Measurements from ENCODE around the gene ERC1. TPM values are rescaled to one million over a fixed set of nuclear protein-coding genes. Genes with fewer than 3 reads are reported as not detected.
"Not testable (repeated sequence)": the region's sequence is repeated elsewhere in the genome, so short reads cannot be mapped to it uniquely, and the experiment has no call there.

Gene ERC1
- total RNA-seq, 1 donor from 2014 or later: 83.5 TPM

DNA sequence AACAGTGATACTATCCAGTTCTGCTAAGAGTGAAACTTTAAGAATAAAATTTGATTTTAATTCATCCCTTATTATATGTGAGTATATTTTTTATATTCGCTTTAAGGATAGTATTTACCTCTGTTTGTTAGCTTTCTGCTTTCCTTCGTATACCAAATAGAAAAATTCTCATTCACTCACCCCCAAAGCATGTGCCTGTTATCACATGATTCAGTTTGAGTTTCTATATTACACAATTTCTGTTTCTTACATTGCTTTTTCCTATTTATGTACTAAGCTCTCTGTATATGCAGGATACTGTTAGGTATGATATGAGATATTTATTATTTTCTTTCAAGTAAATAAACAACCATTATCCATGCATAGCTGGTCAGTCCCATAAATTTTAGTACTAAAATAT is 328.2 kb downstream of the ERC1 start:
- DNase-seq (ENCODE audit: low spot score) (no peak), ATAC-seq (peak; percentile 42)
- intact Hi-C loops (cut with DNase I): no loop called here

GRCh38 chr12:1320021-1320420 is 329.0 kb downstream of the ERC1 start:
- intact Hi-C loops (cut with DNase I): no loop called here
- DNase-seq (ENCODE audit: low spot score) (no peak), ATAC-seq (no peak)

DNA sequence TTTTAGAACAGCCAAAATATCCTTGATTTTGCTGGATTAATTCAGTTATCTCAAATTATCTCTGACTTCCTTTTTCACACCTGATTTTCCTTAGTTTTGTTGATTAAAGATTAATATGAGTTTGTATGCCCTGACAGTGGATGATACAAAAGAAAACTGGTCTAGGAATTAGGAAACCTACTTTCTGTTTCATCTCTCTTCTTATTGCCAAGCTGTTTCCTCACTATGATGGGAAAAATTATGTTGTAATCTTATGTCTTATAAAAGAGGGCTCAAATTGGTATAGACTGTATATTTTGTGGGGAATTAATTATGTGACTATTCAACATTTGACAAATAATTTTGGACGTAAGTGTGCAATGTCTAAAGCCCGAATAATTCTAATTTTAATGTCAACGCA is 331.8 kb downstream of the ERC1 start:
- intact Hi-C loops (cut with DNase I): no loop called here
- DNase-seq (ENCODE audit: low spot score): no peak
- ATAC-seq: no peak

DNA sequence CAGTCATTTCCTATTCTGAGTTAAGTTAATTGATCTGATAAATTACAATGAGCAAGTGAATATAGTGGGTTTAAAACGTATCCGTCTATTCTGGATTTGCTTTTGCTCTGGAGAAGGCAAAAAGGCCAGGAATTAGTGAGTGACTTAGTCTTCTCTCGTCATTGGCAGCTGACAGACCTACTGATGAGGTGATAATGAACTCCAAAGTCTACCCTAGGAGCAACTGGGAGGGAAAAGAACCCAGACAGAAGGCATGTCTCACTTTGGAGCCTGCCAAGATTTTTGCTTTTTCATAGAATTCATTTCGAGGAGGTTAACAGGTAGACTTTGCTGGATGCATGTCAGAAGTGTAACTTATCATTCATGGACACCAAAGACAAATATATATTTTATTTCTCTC is 333.1 kb downstream of the ERC1 start:
- ATAC-seq: no peak
- no peak for DNase-seq (ENCODE audit: low spot score)
- intact Hi-C loops (cut with DNase I): no loop called here

GRCh38 chr12:1324910-1325309 is 333.9 kb downstream of the ERC1 start:
- intact Hi-C loops (cut with DNase I): no loop called here
- no peak for ATAC-seq
- DNase-seq (ENCODE audit: low spot score): no peak

DNA sequence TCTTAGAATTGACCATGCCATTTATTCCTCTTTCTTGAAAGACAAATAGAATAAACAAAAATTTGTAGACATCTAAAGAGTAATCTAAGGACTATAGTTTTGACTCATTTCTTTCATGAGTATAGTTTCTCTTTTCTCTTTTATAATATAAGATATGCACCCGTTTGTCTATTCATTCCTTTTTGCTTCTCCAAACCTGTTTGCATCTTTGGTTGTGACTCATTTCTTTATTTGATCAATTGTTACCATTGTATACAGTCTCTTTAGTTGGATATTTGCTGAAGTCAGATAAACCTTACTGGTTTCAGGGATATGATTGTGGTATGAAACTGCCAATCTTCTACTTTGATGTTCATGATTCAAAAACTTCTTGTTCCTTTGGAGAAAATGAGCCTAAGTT is 334.6 kb downstream of the ERC1 start:
- intact Hi-C loops (cut with DNase I): no loop called here
- DNase-seq (ENCODE audit: low spot score) (no peak), ATAC-seq (no peak)

- no peak for ATAC-seq
- intact Hi-C loops (cut with DNase I): no loop called here
Measured at GRCh38 chr12:1326258-1326657, 335.2 kb downstream of the ERC1 start.

DNA sequence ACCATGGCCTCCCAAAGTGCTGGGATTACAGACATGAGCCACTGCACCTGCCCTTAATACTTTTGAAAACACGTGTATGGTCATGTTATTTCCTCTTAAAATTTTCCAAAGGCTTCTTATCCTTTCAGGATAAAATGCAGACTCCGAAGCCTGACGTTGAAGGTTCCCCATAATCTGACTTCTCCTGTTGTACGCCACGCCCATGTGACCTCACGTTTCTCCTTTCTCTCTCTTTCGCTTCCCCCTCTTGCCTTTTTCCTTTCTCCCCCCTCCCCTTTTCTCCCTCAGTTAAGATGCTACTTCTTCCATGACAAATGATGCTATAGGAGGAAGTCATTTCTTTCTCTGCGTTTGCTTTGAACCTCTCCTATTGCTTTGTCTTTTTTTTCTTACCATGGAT is 337.4 kb downstream of the ERC1 start:
- peak; percentile 39 for ATAC-seq

More at GRCh38 chr12:1326258-1326657, 335.2 kb downstream of the ERC1 start:
- no peak for DNase-seq (ENCODE audit: low spot score)

GRCh38 chr12:1329784-1330476 is 338.9 kb downstream of the ERC1 start:
- ATAC-seq (no peak), DNase-seq (ENCODE audit: low spot score) (no peak)
- intact Hi-C loops (cut with DNase I): no loop called here

More for the DNA sequence above, 337.4 kb downstream of the ERC1 start:
- DNase-seq (ENCODE audit: low spot score): no peak
- intact Hi-C loops (cut with DNase I): no loop called here

DNA sequence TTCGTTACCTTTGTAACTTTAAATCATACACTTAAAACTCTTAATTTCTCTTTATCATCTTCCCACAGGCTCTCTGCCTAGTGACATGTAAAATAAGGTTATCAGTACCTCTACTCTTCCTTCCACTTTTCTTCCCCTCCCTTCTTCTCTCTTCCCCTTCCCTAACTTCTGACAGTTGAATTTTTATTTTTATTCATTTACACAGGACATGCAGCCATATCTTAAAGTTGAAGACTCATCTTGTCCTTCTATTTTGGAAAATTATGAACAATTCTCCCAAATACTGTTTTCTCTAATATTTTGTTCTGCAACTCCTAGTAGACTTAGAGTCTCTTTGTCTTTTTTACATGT is 339.4 kb downstream of the ERC1 start:
- no peak for ATAC-seq
- no peak for DNase-seq (ENCODE audit: low spot score)
- intact Hi-C loops (cut with DNase I): no loop called here

DNA sequence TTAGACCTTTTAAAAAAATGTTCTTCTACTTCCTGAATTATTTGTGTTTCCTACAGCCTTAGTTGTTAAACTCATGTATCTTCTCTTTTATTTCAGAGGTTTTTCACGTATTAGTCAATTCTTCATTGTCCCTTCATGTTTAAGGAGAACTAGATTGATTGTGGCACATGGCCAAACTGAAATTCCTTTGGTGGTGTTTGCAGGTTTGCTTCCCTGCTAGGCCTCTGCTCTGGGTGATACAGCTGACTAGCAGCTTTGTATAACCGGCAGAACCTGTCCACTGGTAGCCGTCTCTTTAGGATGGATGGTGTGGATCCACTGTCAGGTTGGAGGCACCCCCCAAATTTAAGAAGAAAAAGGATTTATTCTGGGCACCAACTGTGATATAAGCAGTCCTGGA is 341.3 kb downstream of the ERC1 start:
- DNase-seq (ENCODE audit: low spot score): no peak
- intact Hi-C loops (cut with DNase I): no loop called here
- ATAC-seq: no peak

DNA sequence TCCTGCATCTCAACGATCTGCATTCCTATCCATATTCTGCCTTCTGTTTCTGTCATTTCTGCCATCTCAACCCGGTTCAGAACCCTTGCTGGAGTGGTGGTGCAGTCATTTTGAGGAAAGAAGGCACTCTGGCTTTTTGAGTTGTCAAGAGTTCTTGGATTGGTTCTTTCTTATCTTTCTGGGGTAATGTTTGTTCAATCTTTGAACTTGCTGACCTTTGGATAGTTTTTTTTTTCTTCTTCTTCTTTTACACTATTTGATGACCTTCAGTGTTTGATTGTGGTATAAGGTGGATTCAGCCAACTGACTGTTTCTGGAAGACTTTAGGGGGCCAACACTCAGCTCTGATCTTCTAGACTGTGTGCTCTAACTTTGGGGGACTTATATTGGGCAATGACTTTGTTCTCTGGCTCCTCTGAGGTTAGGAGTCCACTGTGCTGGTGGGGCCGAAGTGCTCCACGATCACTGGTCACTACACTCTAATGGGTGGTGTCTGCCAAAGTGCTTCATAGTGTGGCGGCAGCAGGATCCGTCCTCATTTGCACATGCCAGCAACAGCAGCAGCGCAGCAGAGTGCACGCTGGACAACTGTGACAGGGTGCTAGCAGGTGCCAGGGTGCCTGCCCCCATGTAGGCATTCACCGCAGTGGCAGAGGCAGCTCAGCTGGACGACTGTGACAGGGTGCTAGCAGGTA is 347.6 kb downstream of the ERC1 start:
- no peak for ATAC-seq
- no peak for DNase-seq (ENCODE audit: low spot score)
- intact Hi-C loops (cut with DNase I): no loop called here

DNA sequence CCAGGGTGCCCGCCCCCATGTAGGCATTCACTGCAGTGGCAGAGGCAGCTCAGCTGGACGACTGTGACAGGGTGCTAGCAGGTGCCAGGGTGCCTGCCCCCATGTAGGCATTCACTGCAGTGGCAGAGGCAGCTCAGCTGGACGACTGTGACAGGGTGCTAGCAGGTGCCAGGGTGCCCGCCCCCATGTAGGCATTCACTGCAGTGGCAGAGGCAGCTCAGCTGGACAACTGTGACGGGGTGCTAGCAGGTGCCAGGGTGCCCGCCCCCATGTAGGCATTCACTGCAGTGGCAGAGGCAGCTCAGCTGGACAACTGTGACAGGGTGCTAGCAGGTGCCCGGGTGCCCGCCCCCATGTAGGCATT is 348.1 kb downstream of the ERC1 start:
- ATAC-seq; DNase-seq (ENCODE audit: low spot score); intact Hi-C loops (cut with DNase I): not testable (repeated sequence)

- intact Hi-C loops (cut with DNase I): no loop called here
- ATAC-seq (no peak), DNase-seq (ENCODE audit: low spot score) (no peak)
Measured at GRCh38 chr12:1339618-1340319, 348.7 kb downstream of the ERC1 start.

DNA sequence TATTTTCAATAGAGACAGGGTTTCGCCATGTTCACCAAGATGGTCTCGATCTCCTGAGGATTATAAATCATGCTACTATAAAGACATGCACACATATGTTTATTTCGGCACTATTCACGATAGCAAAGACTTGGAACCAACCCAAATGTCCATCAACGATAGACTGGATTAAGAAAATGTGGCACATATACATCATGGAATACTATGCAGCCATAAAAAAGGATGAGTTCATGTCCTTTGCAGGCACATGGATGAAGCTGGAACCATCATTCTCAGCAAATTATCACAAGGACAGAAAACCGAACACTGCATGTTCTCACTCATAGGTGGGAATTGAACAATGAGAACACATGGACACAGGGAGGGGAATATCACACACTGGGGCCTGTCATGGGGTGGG is 350.2 kb downstream of the ERC1 start:
- intact Hi-C loops (cut with DNase I); DNase-seq (ENCODE audit: low spot score); ATAC-seq: not testable (repeated sequence)

- intact Hi-C loops (cut with DNase I): no loop called here
- no peak for DNase-seq (ENCODE audit: low spot score)
- no peak for ATAC-seq
Measured at GRCh38 chr12:1343422-1343821, 352.4 kb downstream of the ERC1 start.

DNA sequence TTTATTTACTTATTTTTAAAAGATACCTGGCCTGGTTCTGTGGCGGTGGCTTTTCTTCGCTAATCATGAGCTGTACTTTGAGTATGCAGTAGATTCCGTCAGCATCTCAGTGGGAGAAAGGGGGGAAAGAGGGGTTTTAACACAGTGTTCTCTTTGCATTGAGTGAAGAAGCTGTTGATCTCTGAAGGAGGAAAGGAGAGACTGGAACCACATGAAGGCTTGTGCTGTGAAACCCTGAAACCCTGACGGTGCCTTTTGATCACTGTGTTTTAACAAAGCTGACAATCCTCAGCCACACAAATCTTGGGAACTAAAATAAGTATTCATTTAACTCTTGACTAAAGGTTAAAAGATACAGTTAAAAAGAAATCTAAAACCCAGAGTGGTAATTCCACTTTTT is 353.2 kb downstream of the ERC1 start:
- no peak for DNase-seq (ENCODE audit: low spot score)
- ATAC-seq: no peak
- intact Hi-C loops (cut with DNase I): no loop called here

DNA sequence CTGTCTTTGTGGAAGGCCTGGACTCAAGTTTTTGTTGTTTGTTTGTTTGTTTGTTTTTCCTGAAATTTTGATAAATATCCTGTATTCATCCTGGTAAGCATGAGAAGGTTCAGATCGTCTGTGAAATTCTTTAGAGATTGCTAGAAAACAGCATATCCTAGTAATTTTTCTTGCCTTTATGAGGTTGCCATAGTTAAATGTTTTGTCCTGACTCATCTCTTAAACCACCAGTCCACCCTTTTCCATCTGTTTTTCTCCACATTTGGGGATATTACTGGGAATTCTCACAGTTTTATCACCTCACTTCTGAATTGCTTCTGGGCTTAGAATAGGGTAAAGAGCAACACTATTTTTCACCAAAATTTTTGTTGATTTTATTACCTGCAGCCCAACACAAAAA is 355.1 kb downstream of the ERC1 start:
- ATAC-seq (no peak), DNase-seq (ENCODE audit: low spot score) (no peak)
- intact Hi-C loops (cut with DNase I): no loop called here

DNA sequence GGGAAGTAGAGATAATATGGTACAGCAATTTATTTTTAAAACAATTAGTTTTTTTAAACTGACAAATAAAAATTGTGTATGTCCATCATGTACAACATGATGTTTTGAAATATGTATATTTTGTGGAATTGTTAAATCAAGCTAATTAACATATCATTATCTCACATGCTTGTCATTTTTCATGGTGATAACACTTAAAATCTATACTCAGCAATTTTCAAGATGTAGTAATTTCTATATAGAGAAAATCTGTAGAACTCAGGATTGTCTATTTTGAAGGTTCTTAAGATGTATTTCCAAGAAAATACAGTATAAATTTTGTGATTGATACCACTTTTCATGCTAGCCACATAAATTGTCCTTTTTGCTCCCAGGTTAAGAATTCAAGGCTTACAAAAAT is 356.3 kb downstream of the ERC1 start:
- no peak for DNase-seq (ENCODE audit: low spot score)
- ATAC-seq: no peak
- intact Hi-C loops (cut with DNase I): no loop called here

DNA sequence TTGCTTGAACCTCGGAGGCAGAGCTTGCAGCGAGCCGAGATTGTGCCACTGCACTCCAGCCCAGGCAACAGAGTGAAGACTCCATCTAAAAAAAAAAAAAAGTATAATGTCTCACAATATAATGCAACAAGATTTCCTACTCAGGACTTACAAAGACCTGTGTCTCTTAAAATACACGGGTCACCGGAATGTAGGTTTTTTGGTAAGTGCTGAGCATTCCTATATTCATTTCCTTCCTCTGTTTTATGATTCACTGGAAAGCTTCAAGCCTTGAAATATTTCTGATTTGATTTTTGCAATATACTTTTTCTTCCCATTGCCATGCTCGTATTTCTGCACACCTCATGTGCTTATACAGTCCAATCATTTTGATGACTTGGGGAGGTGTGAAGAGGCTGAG is 357.6 kb downstream of the ERC1 start:
- intact Hi-C loops (cut with DNase I): no loop called here
- no peak for DNase-seq (ENCODE audit: low spot score)
- no peak for ATAC-seq

All from sciatic nerve (tissue), 2 donors.